Measurements from ENCODE around the gene BPIFB6.

The BPIFB6 gene

GRCh38 chr20:33081411-33082154 is 50.1 kb downstream of the BPIFB6 start:
- no peak overlapping the region for H3K4me3 ChIP-seq (ENCODE audit: low read depth, low read length)
- no peak for TF ChIP-seq CTCF (IDR thresholded peaks at IDR 0.05; ENCODE audit: insufficient read depth, low read length, missing control alignments)
- no peak for DNase-seq (ENCODE audit: low read depth, low spot score)
- ChIA-PET POLR2A (no interaction called here), CTCF (no interaction called here)

- DNase-seq (ENCODE audit: low read depth, low spot score), result no peak
- no peak overlapping the region for H3K4me3 ChIP-seq (ENCODE audit: low read depth, low read length)
- POLR2A ChIA-PET, result no interaction called here
- no peak for TF ChIP-seq CTCF (IDR thresholded peaks at IDR 0.05; ENCODE audit: insufficient read depth, low read length, missing control alignments)
- CTCF ChIA-PET, result no interaction called here
Measured at GRCh38 chr20:33082546-33082945, 51.1 kb downstream of the BPIFB6 start.

- DNase-seq (ENCODE audit: low read depth, low spot score), result no peak
- ChIA-PET CTCF (interaction anchor here (1.8 kb wide), 1 partner anchor 13 kb away, joined by 4 read pairs; no protein-coding TSS in a partner anchor), POLR2A (no interaction called here)
- no peak for TF ChIP-seq CTCF (IDR thresholded peaks at IDR 0.05; ENCODE audit: insufficient read depth, low read length, missing control alignments)
- H3K4me3 ChIP-seq (ENCODE audit: low read depth, low read length), result no peak overlapping the region
Measured at GRCh38 chr20:33083544-33084340, 52.3 kb downstream of the BPIFB6 start.

GRCh38 chr20:33084722-33085121 is 53.3 kb downstream of the BPIFB6 start:
- no peak overlapping the region for H3K4me3 ChIP-seq (ENCODE audit: low read depth, low read length)
- ChIA-PET CTCF (interaction anchor here (1.8 kb wide), 1 partner anchor 12 kb away, joined by 4 read pairs; no protein-coding TSS in a partner anchor), POLR2A (no interaction called here)
- no peak for TF ChIP-seq CTCF (IDR thresholded peaks at IDR 0.05; ENCODE audit: insufficient read depth, low read length, missing control alignments)
- DNase-seq (ENCODE audit: low read depth, low spot score), result no peak

- CTCF ChIA-PET, result no interaction called here
- POLR2A ChIA-PET, result no interaction called here
- no peak for TF ChIP-seq CTCF (IDR thresholded peaks at IDR 0.05; ENCODE audit: insufficient read depth, low read length, missing control alignments)
- no peak for DNase-seq (ENCODE audit: low read depth, low spot score)
- no peak overlapping the region for H3K4me3 ChIP-seq (ENCODE audit: low read depth, low read length)
Measured at GRCh38 chr20:33086052-33086722, 54.7 kb downstream of the BPIFB6 start.

- ChIA-PET POLR2A (no interaction called here), CTCF (no interaction called here)
- no peak for DNase-seq (ENCODE audit: low read depth, low spot score)
- no peak for TF ChIP-seq CTCF (IDR thresholded peaks at IDR 0.05; ENCODE audit: insufficient read depth, low read length, missing control alignments)
- H3K4me3 ChIP-seq (ENCODE audit: low read depth, low read length), result no peak overlapping the region
Measured at GRCh38 chr20:33091147-33091546, 59.7 kb downstream of the BPIFB6 start.

All from AG04449 (cell line).